Stimulated activated CD4-positive, alpha-beta T cell treated with anti-CD3 and anti-CD28 coated beads, TNF-alpha, amount 100 ng/mL, for 48 hours (primary cell): ENCODE measurements around the gene GTPBP6.

Experiments
- DNase-seq, 3 donors: peaks; one replicate each; pipeline ENCODE4 v3.0.0-alpha.2; 2020; ENCODE audit warnings: low read depth in 3 of 3

The GTPBP6 gene

DNA sequence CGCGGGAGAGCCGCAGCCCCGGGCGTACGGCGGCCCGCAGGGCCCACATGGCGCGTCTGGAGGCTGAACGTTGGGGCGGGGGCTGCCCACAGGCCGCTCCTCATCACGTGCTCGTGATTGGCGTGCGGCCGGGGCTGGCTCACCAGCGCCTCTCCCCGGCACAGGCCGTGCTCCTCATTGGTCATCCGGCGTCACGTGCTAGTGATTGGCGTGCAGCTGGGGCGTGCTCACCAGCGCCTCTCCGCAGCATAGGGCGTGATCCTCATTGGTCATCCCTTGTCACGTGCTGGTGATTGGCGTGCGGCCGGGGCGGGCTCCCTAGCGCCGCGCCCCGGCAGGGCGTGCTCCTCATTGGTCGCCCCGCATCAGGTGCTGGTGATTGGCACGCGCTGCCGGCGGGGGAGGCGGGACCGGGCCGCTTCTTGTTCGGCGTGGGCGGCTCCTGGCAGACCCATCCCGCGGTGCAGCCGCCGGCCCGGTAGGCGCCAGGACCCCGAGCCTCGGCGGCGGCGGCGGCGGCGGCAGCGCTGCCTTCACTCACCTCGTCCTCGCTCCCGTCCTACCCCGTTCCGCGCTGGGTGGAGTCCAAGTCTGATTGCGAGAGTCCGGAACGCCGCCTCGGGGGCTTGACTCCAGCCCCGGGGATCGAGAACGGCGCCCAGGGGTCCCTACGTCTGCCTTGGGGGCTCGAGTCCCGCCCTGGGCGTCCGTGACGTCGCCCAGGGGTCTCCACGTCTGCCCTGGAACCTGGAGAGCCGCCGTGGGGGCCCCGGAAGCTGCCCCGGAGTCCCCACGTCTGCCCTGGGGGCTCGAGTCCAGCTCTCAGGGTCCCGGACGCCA, at the start of gene GTPBP6:
TSS of gene GTPBP6 (minus strand) at position 58 of the 840 bp plus-strand sequence. CDS start at position 49, 9 bp downstream.
- peak; percentile 94 to 99 (median 94) for DNase-seq

DNA sequence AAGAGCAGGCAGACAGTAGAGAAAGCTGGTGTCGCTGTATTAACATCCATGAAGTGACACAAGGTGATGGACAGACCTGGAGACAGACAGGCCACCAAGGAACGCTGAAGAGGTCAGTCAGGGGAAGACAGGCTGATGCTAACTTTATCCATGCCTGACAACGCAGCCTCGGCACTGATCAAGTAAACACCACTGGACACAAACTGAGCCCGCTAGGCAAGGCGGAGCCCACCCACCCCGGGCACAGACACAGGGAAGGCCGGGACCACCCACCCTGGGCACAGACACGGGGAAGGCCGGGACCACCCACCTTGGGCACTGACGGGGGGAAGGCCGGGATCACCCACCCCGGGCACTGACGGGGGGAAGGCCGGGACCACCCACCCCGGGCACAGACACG, 49.3 kb upstream of the GTPBP6 start:
- no peak for DNase-seq

DNA sequence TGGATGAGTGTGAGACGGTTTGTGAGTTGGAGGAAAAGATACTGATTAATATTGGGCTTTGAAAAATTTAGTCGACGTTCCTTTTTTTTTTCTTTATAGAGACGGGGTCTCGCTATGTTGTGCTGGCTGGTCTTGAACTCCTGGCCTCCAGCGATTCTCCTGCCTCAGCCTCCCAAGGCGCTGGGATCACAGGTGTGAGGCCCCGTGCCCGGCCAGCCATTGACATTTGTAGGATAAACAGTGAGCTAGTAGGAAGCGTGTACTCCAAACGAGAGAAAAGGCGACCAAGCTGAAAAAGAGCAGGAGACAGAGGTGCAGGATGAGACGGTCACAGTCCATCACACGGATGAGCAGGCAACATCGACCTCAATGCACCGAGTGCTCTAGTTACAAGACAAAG, 48.8 kb upstream of the GTPBP6 start:
- no peak for DNase-seq

GRCh38 chrX:363621-364375, 45.2 kb upstream of the GTPBP6 start:
- DNase-seq, result no peak

- no peak for DNase-seq
These were observed 44.5 kb upstream of the GTPBP6 start for GRCh38 chrX:362937-363620.

DNA sequence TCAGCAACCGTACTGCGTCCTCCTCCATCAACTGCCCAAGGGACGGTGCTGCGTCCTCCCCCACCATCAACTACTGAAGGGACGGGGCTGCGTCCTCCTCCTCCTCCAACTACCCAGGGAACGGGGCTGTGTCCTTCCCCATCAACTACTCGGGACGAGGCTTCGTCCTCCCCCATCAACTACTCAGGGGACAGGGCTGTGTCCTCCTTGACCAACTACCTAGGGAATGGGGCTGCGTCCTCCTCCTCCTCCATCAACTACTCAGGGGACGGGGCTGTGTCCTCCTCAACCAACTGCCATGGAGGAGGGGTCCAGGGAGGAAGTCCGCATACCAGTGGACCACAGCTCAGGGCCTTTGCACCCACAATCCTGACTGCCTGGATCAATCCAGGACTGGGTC, 43.8 kb upstream of the GTPBP6 start:
- DNase-seq, result no peak

DNA sequence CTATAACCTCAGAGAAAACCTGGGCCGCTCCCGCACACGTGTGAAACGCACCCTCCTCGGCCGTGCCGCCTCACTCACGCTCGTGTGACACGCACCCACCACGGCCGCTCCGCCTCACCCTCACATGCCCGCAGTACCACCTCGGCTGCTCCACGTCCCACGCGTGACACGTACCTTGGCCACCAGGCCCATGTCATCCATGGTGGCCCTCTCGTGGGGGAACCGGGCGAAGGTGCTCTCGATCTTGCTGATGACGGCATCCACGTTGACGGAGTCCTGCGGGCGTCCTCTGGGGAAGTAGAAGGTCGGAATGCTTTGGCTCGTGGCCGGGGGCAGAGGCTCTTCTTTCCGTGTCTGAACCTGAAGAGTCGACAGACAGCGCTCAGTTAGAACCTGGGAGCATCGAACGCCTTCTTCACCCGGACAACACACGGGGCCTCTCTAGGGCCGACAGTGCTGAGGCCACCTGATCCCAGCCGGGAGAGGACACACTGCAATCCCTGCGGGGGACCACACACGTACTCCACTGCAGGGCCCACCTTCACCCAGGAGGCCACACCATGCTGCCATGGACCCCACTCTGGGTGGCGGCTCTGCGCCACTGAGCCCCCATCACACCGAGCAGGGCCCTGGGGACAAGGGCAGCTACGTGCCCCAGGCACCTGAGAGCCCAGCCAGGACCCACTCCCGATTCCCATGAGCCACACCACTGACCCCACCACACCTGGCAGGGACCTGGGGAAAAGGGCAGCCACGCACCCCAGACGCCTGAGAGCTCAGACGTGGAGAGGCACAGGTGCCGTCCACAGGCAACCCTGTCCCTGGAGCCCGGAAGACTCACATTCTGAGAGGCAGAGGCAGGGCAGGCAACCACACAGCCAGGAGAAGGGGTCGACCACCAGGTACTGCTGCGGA, 42.9 kb upstream of the GTPBP6 start:
- no peak for DNase-seq

DNA sequence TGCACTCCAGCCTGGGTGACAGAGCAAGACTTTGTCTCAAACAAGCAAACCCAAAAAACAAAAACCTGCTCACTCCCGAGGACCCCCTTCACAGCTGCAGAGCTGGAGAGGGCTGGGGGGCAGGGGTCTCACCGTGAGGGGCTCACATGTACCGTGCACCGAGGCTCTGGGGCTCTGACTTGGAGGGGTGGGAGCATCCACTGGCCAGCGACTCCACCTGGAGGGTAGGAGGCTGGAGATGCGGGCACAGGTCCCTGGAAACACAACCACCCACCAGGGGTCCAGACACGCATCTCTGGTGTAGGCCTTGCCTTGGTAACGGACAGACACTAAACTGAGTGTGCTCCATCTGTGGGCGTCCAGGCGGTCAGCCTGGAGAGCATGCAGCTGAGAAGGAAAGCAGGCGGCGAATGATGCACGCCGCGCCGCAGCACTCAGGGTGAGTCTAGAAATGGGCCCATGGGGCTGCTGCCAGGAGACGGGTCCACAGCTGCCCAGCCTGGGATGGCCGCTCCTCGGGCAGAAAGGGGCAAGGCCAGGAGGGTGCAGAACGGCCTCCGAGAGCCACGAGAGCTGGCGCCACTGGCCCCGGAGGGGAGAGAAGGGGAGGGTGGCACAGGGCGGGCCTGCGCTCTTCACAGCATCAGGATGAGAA, 42.0 kb upstream of the GTPBP6 start:
- no peak for DNase-seq

DNA sequence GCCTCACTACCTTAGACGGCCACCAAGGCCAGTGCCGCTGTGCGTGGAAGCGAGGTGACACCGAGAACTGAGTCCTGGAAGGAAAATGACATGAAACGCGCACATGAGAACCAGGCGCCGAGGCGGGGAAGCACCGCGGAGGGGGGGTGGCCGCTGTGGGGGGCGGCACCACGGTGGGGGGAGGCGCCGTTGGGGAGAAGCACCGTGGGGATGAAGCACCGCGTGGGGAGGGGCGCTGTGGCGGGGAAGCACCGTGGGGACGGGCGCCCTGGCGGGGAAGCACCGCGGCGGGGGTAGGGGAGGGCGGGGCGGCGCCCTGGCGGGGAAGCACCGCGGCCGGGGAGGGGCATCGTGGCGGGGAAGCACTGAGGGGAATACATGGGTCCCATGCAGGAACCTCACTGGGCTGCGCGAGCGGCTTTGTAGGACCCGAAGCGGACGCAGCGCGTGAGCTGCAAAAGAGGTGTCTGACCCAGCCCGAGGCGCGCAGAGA, 40.1 kb upstream of the GTPBP6 start:
- no peak for DNase-seq

GRCh38 chrX:357693-358471, 39.3 kb upstream of the GTPBP6 start:
- DNase-seq, result peak in 1 of 3 donors; percentile 38

DNA sequence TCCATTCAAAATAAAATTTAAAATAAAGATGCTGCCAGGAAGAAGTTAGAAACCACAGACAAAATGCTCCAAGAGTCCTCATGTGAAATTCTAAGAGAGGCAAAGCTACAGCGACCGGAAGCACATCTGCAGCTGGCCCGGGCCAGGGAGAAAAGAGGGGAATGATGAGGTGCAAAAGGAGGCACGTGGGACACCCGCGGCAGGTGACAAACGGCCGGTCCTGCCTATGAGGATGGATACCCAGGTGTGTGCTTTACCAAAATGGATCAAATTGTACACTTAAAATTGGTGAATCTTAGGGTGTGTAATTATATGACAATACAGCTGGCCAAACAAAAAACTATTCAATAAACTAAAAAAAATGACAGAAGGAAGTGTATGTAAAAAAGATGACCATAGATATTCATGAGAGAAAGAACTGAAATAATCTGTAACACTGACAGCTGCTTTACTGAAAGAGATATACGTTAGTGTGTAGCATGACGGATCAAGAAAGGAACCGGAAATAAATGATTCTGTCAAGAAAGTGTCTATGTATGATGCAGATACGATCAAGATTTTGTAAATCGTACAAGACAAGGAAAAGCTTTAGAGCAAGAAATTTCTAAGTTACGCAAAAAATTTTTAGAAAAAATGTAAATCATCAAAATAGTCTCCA, 38.6 kb upstream of the GTPBP6 start:
- DNase-seq, result no peak

GRCh38 chrX:356385-357034, 37.9 kb upstream of the GTPBP6 start:
- DNase-seq, result no peak

- no peak for DNase-seq
These were observed 36.9 kb upstream of the GTPBP6 start for GRCh38 chrX:355329-356050.

GRCh38 chrX:353566-354535, 35.3 kb upstream of the GTPBP6 start:
- DNase-seq, result no peak

- no peak for DNase-seq
These were observed 34.2 kb upstream of the GTPBP6 start for GRCh38 chrX:352582-353314.

DNA sequence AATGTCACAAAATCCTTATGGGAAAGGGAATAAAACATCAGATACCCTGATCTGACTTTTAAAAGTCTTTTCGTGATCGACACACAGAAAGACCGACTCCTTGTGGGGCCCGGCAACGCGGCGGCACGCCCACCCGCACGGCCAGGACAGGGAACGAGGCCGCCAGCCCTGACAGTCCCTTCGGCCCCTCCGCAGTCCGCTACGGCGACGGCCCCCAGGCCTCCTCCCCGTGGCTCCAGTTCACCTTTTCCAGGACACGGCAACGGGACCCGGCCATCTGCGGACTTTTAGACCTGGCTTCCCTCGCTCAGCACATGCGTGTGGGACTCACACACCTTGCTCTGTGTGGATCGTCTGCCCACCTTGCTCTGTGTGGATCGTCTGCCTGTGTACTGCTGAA, 33.6 kb upstream of the GTPBP6 start:
- DNase-seq, result no peak
